Mammary epithelial cell (primary cell): ENCODE data around the gene GPC1.

Experiments used
- EZH2 ChIP-seq: IDR thresholded peaks from 2 replicates; pipeline ENCODE4 v1.6.1; 2012; ENCODE audit warnings: low read length, inconsistent platforms, borderline replicate concordance
- TF ChIP-seq, protein P1 (sequence below), 2 donors: IDR thresholded peaks in 1 of 2; conservative IDR thresholded peaks in 1 of 2; 2 replicates each; pipeline ENCODE4 v1.5.1; 2011 to 2012; ENCODE audit warnings: inconsistent platforms in 2 of 2, low read length in 2 of 2, mild to moderate bottlenecking in 2 of 2, control low read depth in 1 of 2, low read depth in 1 of 2; ENCODE audit not compliant: insufficient read depth in 1 of 2; ENCODE audit errors: extremely low read depth in 1 of 2

DNA sequence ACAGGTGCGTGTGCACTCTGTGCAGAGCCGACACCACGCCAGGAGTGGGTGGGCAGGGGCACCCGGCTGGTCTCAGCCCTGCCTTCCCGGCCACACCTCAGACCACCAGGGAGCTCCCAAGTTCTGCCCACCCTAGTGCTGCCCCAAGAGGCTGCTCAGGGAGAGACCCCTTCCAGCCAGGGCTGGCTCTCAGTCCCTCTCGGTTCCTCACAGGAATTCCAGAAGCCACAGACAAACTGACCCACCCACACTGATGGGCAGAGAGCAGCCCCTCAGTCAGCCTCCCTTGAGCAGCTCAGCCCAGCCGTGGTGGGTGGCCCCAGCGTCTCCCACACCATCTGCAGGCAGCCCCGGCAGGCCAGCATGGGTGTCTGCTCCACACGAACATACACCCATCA is 33.8 kb downstream of the GPC1 start:
- TF ChIP-seq, protein P1, sequence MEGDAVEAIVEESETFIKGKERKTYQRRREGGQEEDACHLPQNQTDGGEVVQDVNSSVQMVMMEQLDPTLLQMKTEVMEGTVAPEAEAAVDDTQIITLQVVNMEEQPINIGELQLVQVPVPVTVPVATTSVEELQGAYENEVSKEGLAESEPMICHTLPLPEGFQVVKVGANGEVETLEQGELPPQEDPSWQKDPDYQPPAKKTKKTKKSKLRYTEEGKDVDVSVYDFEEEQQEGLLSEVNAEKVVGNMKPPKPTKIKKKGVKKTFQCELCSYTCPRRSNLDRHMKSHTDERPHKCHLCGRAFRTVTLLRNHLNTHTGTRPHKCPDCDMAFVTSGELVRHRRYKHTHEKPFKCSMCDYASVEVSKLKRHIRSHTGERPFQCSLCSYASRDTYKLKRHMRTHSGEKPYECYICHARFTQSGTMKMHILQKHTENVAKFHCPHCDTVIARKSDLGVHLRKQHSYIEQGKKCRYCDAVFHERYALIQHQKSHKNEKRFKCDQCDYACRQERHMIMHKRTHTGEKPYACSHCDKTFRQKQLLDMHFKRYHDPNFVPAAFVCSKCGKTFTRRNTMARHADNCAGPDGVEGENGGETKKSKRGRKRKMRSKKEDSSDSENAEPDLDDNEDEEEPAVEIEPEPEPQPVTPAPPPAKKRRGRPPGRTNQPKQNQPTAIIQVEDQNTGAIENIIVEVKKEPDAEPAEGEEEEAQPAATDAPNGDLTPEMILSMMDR (conservative IDR thresholded peaks at IDR 0.05 in 1 of 2, IDR thresholded peaks at IDR 0.05 in 1 of 2; ENCODE audit: extremely low read depth in 1 of 2, insufficient read depth in 1 of 2, low read depth in 1 of 2, low read length in 2 of 2) = no peak
- no peak for TF ChIP-seq EZH2
